ENCODE results near the gene SIX5. TPM values are rescaled to one million over a fixed set of nuclear protein-coding genes. Genes with fewer than 3 reads are reported as not detected.

Gene SIX5
- total RNA-seq, 1 experiment from 2014 or later, result 9.3 TPM

GRCh38 chr19:45784096-45784495, 15.0 kb upstream of the SIX5 start:
- no peak for TF ChIP-seq CTCF (conservative IDR thresholded peaks at IDR 0.05; ENCODE audit: low read depth, low read length)
- TF ChIP-seq EZH2phosphoT487 (IDR thresholded peaks at IDR 0.05; ENCODE audit: borderline replicate concordance, low read length), result no peak
- TF ChIP-seq EZH2 (IDR thresholded peaks at IDR 0.05; ENCODE audit: low read length, unreplicated experiment), result no peak
- POLR2A ChIA-PET (ENCODE audit: unreplicated experiment), result no interaction called here
- Histone ChIP-seq H3K9ac (ENCODE audit: low read length) (no peak overlapping the region), H3K4me2 (ENCODE audit: low read length) (no peak overlapping the region), H3K9me2 (replicated peaks; ENCODE audit: low read length) (no peaks in the 10 kb centered on the region), H4K20me1 (ENCODE audit: low read length) (no peaks in the 10 kb centered on the region), H3K27me3 (ENCODE audit: low read length) (no peaks in the 10 kb centered on the region), H3K36me3 (ENCODE audit: low read depth, low read length) (peaks cover 3% of the 10 kb centered on the region; the same call in 1 of the 2 replicates), H3F3A (ENCODE audit: low read length, unreplicated experiment) (no peaks in the 10 kb centered on the region), H3K27ac (ENCODE audit: low read length) (no peak overlapping the region), H2AFZ (ENCODE audit: low read length) (no peak overlapping the region), H3K9me3 (ENCODE audit: low read length) (no peaks in the 10 kb centered on the region), H3K4me1 (ENCODE audit: insufficient read depth, low read length) (peaks cover 44% of the 10 kb centered on the region), H3K79me2 (ENCODE audit: low read length) (no peaks in the 10 kb centered on the region), H3K4me3 (ENCODE audit: low read length) (no peak overlapping the region)
- BruUV-seq (replicated peaks), result no TSS peak
- DNase-seq (no peak), ATAC-seq (no peak)
- intact Hi-C loops (cut with micrococcal nuclease), result no loop called here
- CTCF ChIA-PET, result no interaction called here

- Histone ChIP-seq H3K4me3 (ENCODE audit: low read length) (peak overlapping the region; percentile 40; the same call in 1 of the 2 replicates), H2AFZ (ENCODE audit: low read length) (no peak overlapping the region), H3K4me1 (ENCODE audit: insufficient read depth, low read length) (peaks cover 49% of the 10 kb centered on the region), H3K9me2 (replicated peaks; ENCODE audit: low read length) (no peaks in the 10 kb centered on the region), H3K9me3 (ENCODE audit: low read length) (no peaks in the 10 kb centered on the region), H3F3A (ENCODE audit: low read length, unreplicated experiment) (no peaks in the 10 kb centered on the region), H3K79me2 (ENCODE audit: low read length) (no peaks in the 10 kb centered on the region), H3K9ac (ENCODE audit: low read length) (peak overlapping the region; percentile 25; the same call in 1 of the 2 replicates), H4K20me1 (ENCODE audit: low read length) (no peaks in the 10 kb centered on the region), H3K4me2 (ENCODE audit: low read length) (peak overlapping the region; percentile 72), H3K27ac (ENCODE audit: low read length) (peak overlapping the region; percentile 66), H3K27me3 (ENCODE audit: low read length) (no peaks in the 10 kb centered on the region), H3K36me3 (ENCODE audit: low read depth, low read length) (no peaks in the 10 kb centered on the region)
- ChIA-PET CTCF (interaction anchor here (0.6 to 1.4 kb wide), 3 partner anchors 16 to 91 kb away, joined by 5 to 18 read pairs (median 6); no protein-coding TSS in a partner anchor), POLR2A (ENCODE audit: unreplicated experiment) (interaction anchor here (0.6 to 0.8 kb wide), 2 partner anchors 11 to 14 kb away, joined by 6 to 39 read pairs; partner anchors contain the start of gene SIX5)
- DNase-seq, result peak; percentile 60
- TF ChIP-seq EZH2 (IDR thresholded peaks at IDR 0.05; ENCODE audit: low read length, unreplicated experiment) (no peak), CTCF (conservative IDR thresholded peaks at IDR 0.05; ENCODE audit: low read depth, low read length) (no peak), EZH2phosphoT487 (IDR thresholded peaks at IDR 0.05; ENCODE audit: borderline replicate concordance, low read length) (no peak)
- peak; percentile 18 for ATAC-seq
- intact Hi-C loops (cut with micrococcal nuclease), result no loop called here
- no TSS peak for BruUV-seq (replicated peaks)
These were observed 14.1 kb upstream of the SIX5 start for GRCh38 chr19:45782820-45783785.
